Neural progenitor cell (in vitro differentiated cells): Measurements from ENCODE around the gene SERGEF.

Source experiments
- CTCF ChIP-seq: fragments of 200-600 bp; sonication (generic); IDR thresholded peaks from 2 replicates; pipeline ENCODE4 v1.5.1; 2017; ENCODE audit warnings: antibody characterized with exemption, mild to moderate bottlenecking
- EZH2 ChIP-seq: fragments of 200-600 bp; sonication (generic); IDR thresholded peaks from 2 replicates; pipeline ENCODE4 v1.6.1; 2017; ENCODE audit warnings: antibody characterized with exemption, mild to moderate bottlenecking, moderate library complexity
- EZH2phosphoT487 ChIP-seq: fragments of 200-600 bp; sonication (generic); IDR thresholded peaks from 2 replicates; pipeline ENCODE4 v1.6.1; 2017; ENCODE audit warnings: antibody characterized with exemption

- peak; percentile 16 for TF ChIP-seq CTCF
- TF ChIP-seq EZH2 = no peak
- TF ChIP-seq EZH2phosphoT487 = no peak
These were observed 165.9 kb downstream of the SERGEF start for GRCh38 chr11:17846852-17847453.
